DOHH2 (cell line): ENCODE results near the gene PRKCQ.
"Not testable (repeated sequence)": the region's sequence is repeated elsewhere in the genome, so short reads cannot be mapped to it uniquely, and the experiment has no call there.

ENCODE experiments used
- CTCF ChIP-seq: fragments of 200-600 bp; sonication (generic); IDR thresholded peaks from one replicate; pipeline ENCODE4 v1.5.1; 2014; ENCODE audit warnings: antibody characterized with exemption, mild to moderate bottlenecking, low read depth, low read length; ENCODE audit not compliant: poor library complexity, severe bottlenecking
- EZH2phosphoT487 ChIP-seq: fragments of 200-600 bp; sonication (generic); IDR thresholded peaks from 2 replicates; pipeline ENCODE4 v1.6.1; 2017; ENCODE audit warnings: borderline replicate concordance, mild to moderate bottlenecking, antibody characterized with exemption, low read length, moderate library complexity, mixed read lengths

- TF ChIP-seq CTCF, EZH2phosphoT487: not testable (repeated sequence)
Measured at GRCh38 chr10:6581223-6581622, 1.1 kb upstream of the PRKCQ start.
